GM23338 (cell line): ENCODE measurements around the gene DEFB131A. TPM values are rescaled to one million over a fixed set of nuclear protein-coding genes. Genes with fewer than 3 reads are reported as not detected.
"Not testable (repeated sequence)": the region's sequence is repeated elsewhere in the genome, so short reads cannot be mapped to it uniquely, and the experiment has no call there.

Source experiments
- ATAC-seq: fragments of 200-7000 bp; cut with Tn5 transposase; 3 replicates; pipeline ENCODE4 v1.9.1; 2020
- DNase-seq: peaks from one replicate; pipeline ENCODE4 v3.0.0-alpha.2; 2015; ENCODE audit warnings: low spot score
- H2AFZ ChIP-seq: fragments of 200-600 bp; sonication (generic); 2 replicates; pipeline ENCODE4 v1.8.0; 2016; ENCODE audit warnings: antibody characterized with exemption, mild to moderate bottlenecking, moderate library complexity
- H3F3A ChIP-seq: fragments of 200-600 bp; sonication (generic); replicated peaks from 2 replicates; pipeline ENCODE4 v1.8.0; 2017; ENCODE audit warnings: antibody characterized with exemption, mixed run types, low read depth
- H3K27ac ChIP-seq: fragments of 200-600 bp; sonication (generic); 2 replicates; pipeline ENCODE4 v1.6.1; 2016; ENCODE audit warnings: low read depth
- H3K27me3 ChIP-seq: fragments of 200-600 bp; sonication (generic); 2 replicates; pipeline ENCODE4 v1.8.0; 2016; ENCODE audit warnings: mild to moderate bottlenecking, mixed run types, moderate library complexity; ENCODE audit not compliant: insufficient read depth
- H3K36me3 ChIP-seq: fragments of 200-600 bp; sonication (generic); 2 replicates; pipeline ENCODE4 v1.8.0; 2016; ENCODE audit warnings: mild to moderate bottlenecking; ENCODE audit not compliant: insufficient read depth
- H3K4me1 ChIP-seq: fragments of 200-600 bp; sonication (generic); 2 replicates; pipeline ENCODE4 v1.8.0; 2016; ENCODE audit warnings: mild to moderate bottlenecking, moderate library complexity; ENCODE audit not compliant: insufficient read depth
- H3K4me2 ChIP-seq: fragments of 200-600 bp; sonication (generic); 2 replicates; pipeline ENCODE4 v1.7.1; 2017; ENCODE audit warnings: mixed run types
- H3K4me3 ChIP-seq: fragments of 200-600 bp; sonication (generic); 2 replicates; pipeline ENCODE4 v1.6.1; 2016; ENCODE audit warnings: mixed run types
- H3K79me2 ChIP-seq: fragments of 200-600 bp; sonication (generic); replicated peaks from 2 replicates; pipeline ENCODE4 v1.8.0; 2017; ENCODE audit warnings: mild to moderate bottlenecking; ENCODE audit not compliant: insufficient read depth
- H3K9me2 ChIP-seq: fragments of 200-600 bp; sonication (generic); 2 replicates; pipeline ENCODE4 v1.8.0; 2017; ENCODE audit not compliant: insufficient read depth
- H4K20me1 ChIP-seq: fragments of 200-600 bp; sonication (generic); replicated peaks from 2 replicates; pipeline ENCODE4 v1.8.0; 2017; ENCODE audit warnings: mild to moderate bottlenecking; ENCODE audit not compliant: insufficient read depth
- H3K27ac Mint-ChIP-seq: 2 replicates; pipeline ENCODE4 v1.8.0; 2020; ENCODE audit warnings: inconsistent platforms, mild to moderate bottlenecking, moderate library complexity, mixed read lengths
- H3K27me3 Mint-ChIP-seq: 3 replicates; pipeline ENCODE4 v1.8.0; 2022; ENCODE audit warnings: low read depth, mild to moderate bottlenecking, moderate library complexity, mixed read lengths, inconsistent platforms; ENCODE audit not compliant: insufficient read depth, poor library complexity
- H3K36me3 Mint-ChIP-seq: 3 replicates; pipeline ENCODE4 v1.8.0; 2021; ENCODE audit warnings: low read depth, mild to moderate bottlenecking, inconsistent platforms, moderate library complexity, mixed read lengths
- H3K4me1 Mint-ChIP-seq: 3 replicates; pipeline ENCODE4 v1.8.0; 2020; ENCODE audit warnings: mild to moderate bottlenecking, inconsistent platforms, mixed read lengths
- H3K4me3 Mint-ChIP-seq: 3 replicates; pipeline ENCODE4 v1.8.0; 2021; ENCODE audit warnings: moderate library complexity, mild to moderate bottlenecking, inconsistent platforms, mixed read lengths
- H3K9me3 Mint-ChIP-seq: 3 replicates; pipeline ENCODE4 v1.8.0; 2020; ENCODE audit warnings: moderate library complexity, mild to moderate bottlenecking, inconsistent platforms, mixed read lengths
- CREB1 ChIP-seq: fragments of 250-450 bp; sonication (Bioruptor Pico); IDR thresholded peaks from 2 replicates; pipeline ENCODE4 v1.5.0; 2020; ENCODE audit warnings: low read depth, mild to moderate bottlenecking, moderate library complexity
- CTCF ChIP-seq, 2 experiments: fragments of 200-600 bp in 1 of 2; sonication (generic) in 1 of 2; conservative IDR thresholded peaks; 2 replicates each; pipeline versions ENCODE4 v1.5.1 to v1.6.1; 2016 to 2017; ENCODE audit warnings: antibody characterized with exemption in 2 of 2, low read depth in 2 of 2, mild to moderate bottlenecking in 2 of 2, moderate library complexity in 1 of 2
- ETS1 ChIP-seq: IDR thresholded peaks from 2 replicates; pipeline ENCODE4 v1.6.1; 2016; ENCODE audit warnings: antibody characterized with exemption
- EZH2 ChIP-seq: fragments of 200-600 bp; sonication (generic); IDR thresholded peaks from one replicate; pipeline ENCODE4 v1.8.0; 2017; ENCODE audit warnings: antibody characterized with exemption, mild to moderate bottlenecking, low read depth; ENCODE audit not compliant: unreplicated experiment
- EZH2phosphoT487 ChIP-seq: fragments of 200-600 bp; sonication (generic); IDR thresholded peaks from one replicate; pipeline ENCODE4 v1.8.1; 2018; ENCODE audit warnings: antibody characterized with exemption; ENCODE audit not compliant: unreplicated experiment
- JUNB ChIP-seq: IDR thresholded peaks from one replicate; pipeline ENCODE4 v1.6.1; 2016; ENCODE audit warnings: antibody characterized with exemption; ENCODE audit not compliant: unreplicated experiment
- NANOG ChIP-seq: IDR thresholded peaks from 2 replicates; pipeline ENCODE4 v1.6.1; 2016; ENCODE audit warnings: antibody characterized with exemption, borderline replicate concordance
- STAT1 ChIP-seq: IDR thresholded peaks from one replicate; pipeline ENCODE4 v1.6.1; 2016; ENCODE audit warnings: antibody characterized with exemption; ENCODE audit not compliant: unreplicated experiment
- ZNF114 ChIP-seq: fragments of 250-450 bp; sonication (Bioruptor Pico); IDR thresholded peaks from 2 replicates; pipeline ENCODE4 v1.5.0; 2020; ENCODE audit warnings: mild to moderate bottlenecking, moderate library complexity
- ZNF331 ChIP-seq: fragments of 250-450 bp; sonication (Bioruptor Pico); IDR thresholded peaks from 2 replicates; pipeline ENCODE4 v1.5.0; 2020; ENCODE audit warnings: low read depth, mild to moderate bottlenecking, moderate library complexity
- long read RNA-seq: library from polyadenylated mRNA; unstranded; transcript quantifications from one replicate; pipeline ENCODE4 v2.0.0, GENCODE V29; 2020; ENCODE audit not compliant: unreplicated experiment
- polyA plus RNA-seq: library from polyadenylated mRNA; unstranded; fragments of >200 nt; fragmentation: Nextera tagmentation; extraction: Ambion mirVana; gene quantifications from 2 replicates; pipeline ENCODE4 v1.2.1, GENCODE V29; 2016
- total RNA-seq: library from RNA; depleted of rRNA; stranded (reverse); fragments of >200 nt; shearing (Covaris generic); gene quantifications from 2 replicates; pipeline ENCODE4 v1.2.3, GENCODE V29; 2014; rRNA removed

The DEFB131A gene, protein sequence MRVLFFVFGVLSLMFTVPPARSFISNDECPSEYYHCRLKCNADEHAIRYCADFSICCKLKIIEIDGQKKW
- total RNA-seq: not detected in 2 replicates
- polyA plus RNA-seq: not detected in 2 replicates
- long read RNA-seq: 0 reads

- not testable (repeated sequence) for H3K4me1 Mint-ChIP-seq, H3K36me3 ChIP-seq, H3K36me3 Mint-ChIP-seq, H3K4me3 ChIP-seq, H3K4me1 ChIP-seq, H3K9me2 ChIP-seq, H3K27ac Mint-ChIP-seq, H3K27me3 Mint-ChIP-seq, H4K20me1 ChIP-seq, H3K9me3 Mint-ChIP-seq, H3K79me2 ChIP-seq, H3K27ac ChIP-seq, H3K4me2 ChIP-seq, ATAC-seq, H2AFZ ChIP-seq, H3K27me3 ChIP-seq, H3K4me3 Mint-ChIP-seq, DNase-seq, H3F3A ChIP-seq
Measured at GRCh38 chr4:9444114-9444513, at the start of gene DEFB131A. DEFB131A (plus strand) TSS chr4:9444414; CDS start chr4:9444534, 120 bp downstream.

DNA sequence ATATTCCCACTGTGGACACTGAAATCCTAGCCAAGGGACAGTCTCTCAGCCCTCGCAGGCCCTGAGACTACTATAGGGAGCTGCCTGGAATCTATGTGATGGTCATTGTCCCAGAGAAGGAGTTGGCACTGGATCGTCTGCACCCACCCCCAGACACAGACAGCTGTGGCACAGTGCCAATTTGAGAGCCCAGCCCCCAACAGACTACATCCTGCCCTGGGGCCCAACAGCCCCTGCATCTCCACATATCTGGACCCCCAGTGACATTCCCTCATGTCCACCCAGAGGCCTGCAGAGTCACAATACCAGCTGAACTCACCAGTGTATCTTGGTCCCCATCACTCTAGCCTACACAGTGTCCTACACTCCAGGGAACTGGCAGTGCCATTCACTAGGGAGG lies 38.4 kb upstream of the DEFB131A start:
- not testable (repeated sequence) for H3K27me3 Mint-ChIP-seq, H3K27ac Mint-ChIP-seq, H3K4me3 ChIP-seq, H2AFZ ChIP-seq, H3K4me1 ChIP-seq, H3K9me3 Mint-ChIP-seq, ATAC-seq, H3K4me1 Mint-ChIP-seq, H3K27me3 ChIP-seq, H3K9me2 ChIP-seq, H3K4me2 ChIP-seq, DNase-seq, H3K36me3 ChIP-seq, H3K79me2 ChIP-seq, H4K20me1 ChIP-seq, H3F3A ChIP-seq, H3K4me3 Mint-ChIP-seq, H3K36me3 Mint-ChIP-seq, H3K27ac ChIP-seq

GRCh38 chr4:9406491-9406890 lies 37.7 kb upstream of the DEFB131A start:
- H3F3A ChIP-seq, DNase-seq, H3K4me1 ChIP-seq, H3K4me2 ChIP-seq, H3K9me2 ChIP-seq, H3K36me3 ChIP-seq, H3K79me2 ChIP-seq, H3K27me3 ChIP-seq, H3K9me3 Mint-ChIP-seq, ATAC-seq, H4K20me1 ChIP-seq, H3K4me1 Mint-ChIP-seq, H3K36me3 Mint-ChIP-seq, H3K4me3 Mint-ChIP-seq, H3K27me3 Mint-ChIP-seq, H3K27ac ChIP-seq, H3K27ac Mint-ChIP-seq, H3K4me3 ChIP-seq, H2AFZ ChIP-seq: not testable (repeated sequence)

DNA sequence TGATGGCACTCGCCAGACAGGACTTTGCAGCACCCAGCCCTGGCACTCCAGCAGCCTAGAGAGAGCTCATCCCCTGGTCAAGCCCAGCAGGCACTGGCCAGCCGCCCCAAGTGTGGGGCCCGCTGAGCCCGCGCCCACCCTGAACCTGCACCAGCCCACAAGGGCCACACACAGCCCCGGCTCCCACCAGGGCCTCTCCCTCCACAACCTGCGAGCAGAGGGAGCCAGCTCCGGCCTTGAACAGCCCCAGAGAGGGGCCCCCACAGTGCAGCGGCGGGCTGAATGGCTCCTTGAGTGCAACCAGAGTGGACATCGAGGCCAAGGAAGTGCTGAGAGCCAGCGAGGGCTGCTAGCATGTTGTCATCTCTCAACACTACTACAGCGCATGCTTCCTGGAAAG lies 34.4 kb upstream of the DEFB131A start:
- H3K4me2 ChIP-seq: no peak overlapping the region
- H3F3A ChIP-seq: no peaks in the 10 kb centered on the region
- Mint-ChIP-seq H3K4me3 (no peak overlapping the region), H3K4me1 (no peaks in the 10 kb centered on the region), H3K36me3 (no peaks in the 10 kb centered on the region), H3K27me3 (peaks cover 11% of the 10 kb centered on the region), H3K9me3 (peaks cover 6% of the 10 kb centered on the region; the same call in 2 of the 3 replicates), H3K27ac (no peak overlapping the region)
- H3K9me2 ChIP-seq: no peaks in the 10 kb centered on the region
- H3K27me3 ChIP-seq: no peaks in the 10 kb centered on the region
- no peaks in the 10 kb centered on the region for H4K20me1 ChIP-seq
- no peak for DNase-seq
- no peaks in the 10 kb centered on the region for H3K79me2 ChIP-seq
- no peak overlapping the region for H3K4me3 ChIP-seq
- no peak overlapping the region for H3K27ac ChIP-seq
- ATAC-seq: no peak
- H3K4me1 ChIP-seq: no peaks in the 10 kb centered on the region
- no peaks in the 10 kb centered on the region for H3K36me3 ChIP-seq
- no peak overlapping the region for H2AFZ ChIP-seq
- TF ChIP-seq EZH2phosphoT487 (no peak), STAT1 (no peak), ETS1 (no peak), CREB1 (CRISPR knock-in tag) (no peak), NANOG (no peak), CTCF (conservative IDR thresholded peaks at IDR 0.05; ENCODE audit: low read depth in 2 of 2) (no peak), ZNF114 (CRISPR knock-in tag) (no peak), ZNF331 (CRISPR knock-in tag) (no peak), EZH2 (no peak), JUNB (no peak)
